Mononuclear cell (primary cell): Measurements from ENCODE around the gene EGF. TPM values are rescaled to one million over a fixed set of nuclear protein-coding genes. Genes with fewer than 3 reads are reported as not detected.

Source experiments
- H3K27me3 ChIP-seq: 2 replicates; pipeline ENCODE4 v1.6.0; 2011; ENCODE audit warnings: low read length, control low read depth; ENCODE audit not compliant: insufficient read depth
- H3K4me1 ChIP-seq: 2 replicates; pipeline ENCODE4 v1.5.1; 2011; ENCODE audit warnings: mild to moderate bottlenecking, low read length, control low read depth; ENCODE audit not compliant: insufficient read depth
- H3K4me3 ChIP-seq: 2 replicates; pipeline ENCODE4 v1.5.1; 2011; ENCODE audit warnings: mild to moderate bottlenecking, low read length, moderate library complexity
- H3K9me3 ChIP-seq: 2 replicates; pipeline ENCODE4 v1.5.1; 2011; ENCODE audit warnings: low read depth, mild to moderate bottlenecking, control low read depth, low read length
- total RNA-seq: library from RNA; depleted of rRNA; stranded (reverse); fragments of >200 nt; gene quantifications from one replicate; pipeline ENCODE4 v1.2.3, GENCODE V29; 2012

Gene EGF
- total RNA-seq, 1 donor = 7.5 TPM

GRCh38 chr4:109966891-109967481 is 54.3 kb downstream of the EGF start:
- Histone ChIP-seq H3K4me3 (no peak overlapping the region), H3K9me3 (no peaks in the 10 kb centered on the region), H3K27me3 (no peaks in the 10 kb centered on the region), H3K4me1 (peaks cover 8% of the 10 kb centered on the region)

- H3K27me3 ChIP-seq = no peaks in the 10 kb centered on the region
- H3K9me3 ChIP-seq = no peaks in the 10 kb centered on the region
- no peak overlapping the region for H3K4me3 ChIP-seq
- peaks cover 8% of the 10 kb centered on the region for H3K4me1 ChIP-seq
Observed at GRCh38 chr4:109967798-109968520, 55.3 kb downstream of the EGF start.

- no peak overlapping the region for H3K4me3 ChIP-seq
Observed at GRCh38 chr4:109969087-109969486, 56.4 kb downstream of the EGF start.

GRCh38 chr4:109969919-109970318 is 57.2 kb downstream of the EGF start:
- H3K9me3 ChIP-seq = no peaks in the 10 kb centered on the region
- H3K4me1 ChIP-seq = peaks cover 8% of the 10 kb centered on the region
- no peaks in the 10 kb centered on the region for H3K27me3 ChIP-seq
- no peak overlapping the region for H3K4me3 ChIP-seq

More at GRCh38 chr4:109969087-109969486, 56.4 kb downstream of the EGF start:
- Histone ChIP-seq H3K9me3 (no peaks in the 10 kb centered on the region), H3K4me1 (peaks cover 8% of the 10 kb centered on the region), H3K27me3 (no peaks in the 10 kb centered on the region)

- no peak overlapping the region for H3K4me3 ChIP-seq
- H3K4me1 ChIP-seq = peaks cover 8% of the 10 kb centered on the region
- no peaks in the 10 kb centered on the region for H3K27me3 ChIP-seq
- H3K9me3 ChIP-seq = no peaks in the 10 kb centered on the region
Observed at GRCh38 chr4:109972786-109973528, 60.3 kb downstream of the EGF start.

GRCh38 chr4:109973529-109973905 is 60.8 kb downstream of the EGF start:
- H3K27me3 ChIP-seq = no peaks in the 10 kb centered on the region
- H3K9me3 ChIP-seq = no peaks in the 10 kb centered on the region
- no peak overlapping the region for H3K4me3 ChIP-seq
- peaks cover 8% of the 10 kb centered on the region for H3K4me1 ChIP-seq

- Histone ChIP-seq H3K4me1 (peaks cover 7% of the 10 kb centered on the region), H3K4me3 (no peak overlapping the region), H3K9me3 (no peaks in the 10 kb centered on the region), H3K27me3 (no peaks in the 10 kb centered on the region)
Observed at GRCh38 chr4:109976189-109976588, 63.5 kb downstream of the EGF start.

- peaks cover 7% of the 10 kb centered on the region for H3K4me1 ChIP-seq
- H3K9me3 ChIP-seq = no peaks in the 10 kb centered on the region
- no peak overlapping the region for H3K4me3 ChIP-seq
- H3K27me3 ChIP-seq = no peaks in the 10 kb centered on the region
Observed at GRCh38 chr4:109977854-109978501, 65.3 kb downstream of the EGF start.

GRCh38 chr4:109978704-109979454 is 66.2 kb downstream of the EGF start:
- no peaks in the 10 kb centered on the region for H3K9me3 ChIP-seq
- H3K27me3 ChIP-seq = no peaks in the 10 kb centered on the region
- peaks cover 7% of the 10 kb centered on the region for H3K4me1 ChIP-seq
- H3K4me3 ChIP-seq = no peak overlapping the region

- Histone ChIP-seq H3K4me3 (no peak overlapping the region), H3K4me1 (peaks cover 7% of the 10 kb centered on the region), H3K27me3 (no peaks in the 10 kb centered on the region), H3K9me3 (no peaks in the 10 kb centered on the region)
Observed at GRCh38 chr4:109979920-109980717, 67.4 kb downstream of the EGF start.

- Histone ChIP-seq H3K4me1 (peaks cover 7% of the 10 kb centered on the region), H3K4me3 (no peak overlapping the region), H3K9me3 (no peaks in the 10 kb centered on the region), H3K27me3 (no peaks in the 10 kb centered on the region)
Observed at GRCh38 chr4:109981936-109982335, 69.3 kb downstream of the EGF start.

- Histone ChIP-seq H3K4me1 (peaks cover 7% of the 10 kb centered on the region), H3K27me3 (no peaks in the 10 kb centered on the region), H3K4me3 (no peak overlapping the region), H3K9me3 (no peaks in the 10 kb centered on the region)
Observed at GRCh38 chr4:109982521-109982920, 69.8 kb downstream of the EGF start.

- Histone ChIP-seq H3K9me3 (no peaks in the 10 kb centered on the region), H3K4me1 (peaks cover 28% of the 10 kb centered on the region), H3K4me3 (no peak overlapping the region), H3K27me3 (no peaks in the 10 kb centered on the region)
Observed at GRCh38 chr4:109985993-109986974, 73.6 kb downstream of the EGF start.
